DOHH2 (cell line): ENCODE measurements around the gene UBAC2.

Experiments
- H3F3A ChIP-seq: fragments of 200-600 bp; sonication (generic), shearing (Covaris generic); 2 replicates; pipeline ENCODE4 v1.6.0; 2016; ENCODE audit warnings: antibody characterized with exemption, mild to moderate bottlenecking; ENCODE audit not compliant: control insufficient read depth, insufficient read depth
- H3K27ac ChIP-seq: fragments of 200-600 bp; sonication (generic); 2 replicates; pipeline ENCODE4 v1.5.1; 2014; ENCODE audit warnings: low read depth, mild to moderate bottlenecking, low read length, moderate library complexity
- H3K27me3 ChIP-seq: fragments of 200-600 bp; sonication (generic); 2 replicates; pipeline ENCODE4 v1.6.1; 2014; ENCODE audit warnings: mild to moderate bottlenecking, low read length, mixed read lengths; ENCODE audit not compliant: control insufficient read depth
- H3K36me3 ChIP-seq: fragments of 200-600 bp; sonication (generic); 2 replicates; pipeline ENCODE4 v1.6.1; 2014; ENCODE audit warnings: mild to moderate bottlenecking, low read length, moderate library complexity, mixed read lengths; ENCODE audit not compliant: control insufficient read depth
- H3K4me1 ChIP-seq: fragments of 200-600 bp; sonication (generic); 2 replicates; pipeline ENCODE4 v1.6.1; 2014; ENCODE audit warnings: mild to moderate bottlenecking, low read length, mixed read lengths; ENCODE audit not compliant: control insufficient read depth
- H3K4me2 ChIP-seq: fragments of 200-600 bp; sonication (generic); 2 replicates; pipeline ENCODE4 v1.6.0; 2014; ENCODE audit warnings: mild to moderate bottlenecking, low read length, moderate library complexity
- H3K4me3 ChIP-seq: fragments of 200-600 bp; sonication (generic); 2 replicates; pipeline ENCODE4 v1.5.1; 2014; ENCODE audit warnings: mild to moderate bottlenecking, low read length, mixed read lengths
- H3K79me2 ChIP-seq: fragments of 200-600 bp; sonication (generic); 2 replicates; pipeline ENCODE4 v1.6.1; 2014; ENCODE audit warnings: mild to moderate bottlenecking, low read length, mixed read lengths; ENCODE audit not compliant: control insufficient read depth
- H3K9me2 ChIP-seq: fragments of 200-600 bp; sonication (generic); replicated peaks from 2 replicates; pipeline ENCODE4 v1.6.1; 2014; ENCODE audit warnings: mild to moderate bottlenecking, low read length, mixed read lengths; ENCODE audit not compliant: control insufficient read depth
- H3K9me3 ChIP-seq: fragments of 200-600 bp; sonication (generic); 2 replicates; pipeline ENCODE4 v1.6.1; 2014; ENCODE audit warnings: antibody characterized with exemption, low read length, mixed read lengths; ENCODE audit not compliant: control insufficient read depth, insufficient read depth
- H4K20me1 ChIP-seq: fragments of 200-600 bp; sonication (generic); 2 replicates; pipeline ENCODE4 v1.6.0; 2014; ENCODE audit warnings: low read depth, mild to moderate bottlenecking, antibody characterized with exemption, low read length, moderate library complexity; ENCODE audit not compliant: control insufficient read depth, insufficient read depth
- EZH2phosphoT487 ChIP-seq: fragments of 200-600 bp; sonication (generic); IDR thresholded peaks from 2 replicates; pipeline ENCODE4 v1.6.1; 2017; ENCODE audit warnings: borderline replicate concordance, mild to moderate bottlenecking, antibody characterized with exemption, low read length, moderate library complexity, mixed read lengths
- TF ChIP-seq, protein P1 (sequence below): fragments of 200-600 bp; sonication (generic); IDR thresholded peaks from one replicate; pipeline ENCODE4 v1.5.1; 2014; ENCODE audit warnings: antibody characterized with exemption, mild to moderate bottlenecking, low read depth, low read length; ENCODE audit not compliant: poor library complexity, severe bottlenecking

UBAC2 gene

DNA sequence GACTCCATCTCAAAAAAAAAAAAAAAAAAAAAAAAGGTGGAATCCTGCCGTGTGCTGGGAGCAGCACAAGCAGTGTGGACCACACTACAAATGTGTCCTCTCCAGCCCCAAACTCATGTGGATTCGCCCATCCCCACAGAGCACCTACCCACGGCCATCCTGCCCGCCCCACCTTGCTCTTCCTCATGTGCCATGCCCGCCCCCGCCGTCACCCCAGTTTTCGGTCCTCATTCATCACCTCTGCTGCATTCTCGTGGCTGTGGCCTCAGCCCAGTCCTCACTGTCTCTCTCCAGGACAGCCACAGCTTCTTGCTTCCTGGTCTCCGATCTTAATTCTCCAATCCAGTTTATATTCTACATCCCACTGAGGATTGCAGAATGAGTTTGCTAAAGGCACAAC, 220.6 kb downstream of the UBAC2 start:
- TF ChIP-seq, protein P1, sequence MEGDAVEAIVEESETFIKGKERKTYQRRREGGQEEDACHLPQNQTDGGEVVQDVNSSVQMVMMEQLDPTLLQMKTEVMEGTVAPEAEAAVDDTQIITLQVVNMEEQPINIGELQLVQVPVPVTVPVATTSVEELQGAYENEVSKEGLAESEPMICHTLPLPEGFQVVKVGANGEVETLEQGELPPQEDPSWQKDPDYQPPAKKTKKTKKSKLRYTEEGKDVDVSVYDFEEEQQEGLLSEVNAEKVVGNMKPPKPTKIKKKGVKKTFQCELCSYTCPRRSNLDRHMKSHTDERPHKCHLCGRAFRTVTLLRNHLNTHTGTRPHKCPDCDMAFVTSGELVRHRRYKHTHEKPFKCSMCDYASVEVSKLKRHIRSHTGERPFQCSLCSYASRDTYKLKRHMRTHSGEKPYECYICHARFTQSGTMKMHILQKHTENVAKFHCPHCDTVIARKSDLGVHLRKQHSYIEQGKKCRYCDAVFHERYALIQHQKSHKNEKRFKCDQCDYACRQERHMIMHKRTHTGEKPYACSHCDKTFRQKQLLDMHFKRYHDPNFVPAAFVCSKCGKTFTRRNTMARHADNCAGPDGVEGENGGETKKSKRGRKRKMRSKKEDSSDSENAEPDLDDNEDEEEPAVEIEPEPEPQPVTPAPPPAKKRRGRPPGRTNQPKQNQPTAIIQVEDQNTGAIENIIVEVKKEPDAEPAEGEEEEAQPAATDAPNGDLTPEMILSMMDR, result no peak
- no peak for TF ChIP-seq EZH2phosphoT487
- Histone ChIP-seq H3F3A (peaks cover 13% of the 10 kb centered on the region), H4K20me1 (peaks cover 27% of the 10 kb centered on the region), H3K9me3 (no peaks in the 10 kb centered on the region), H3K9me2 (no peaks in the 10 kb centered on the region), H3K4me3 (no peak overlapping the region), H3K4me2 (no peak overlapping the region), H3K79me2 (no peaks in the 10 kb centered on the region), H3K36me3 (no peaks in the 10 kb centered on the region), H3K27ac (no peak overlapping the region), H3K27me3 (peaks cover 86% of the 10 kb centered on the region), H3K4me1 (peaks cover 48% of the 10 kb centered on the region)

DNA sequence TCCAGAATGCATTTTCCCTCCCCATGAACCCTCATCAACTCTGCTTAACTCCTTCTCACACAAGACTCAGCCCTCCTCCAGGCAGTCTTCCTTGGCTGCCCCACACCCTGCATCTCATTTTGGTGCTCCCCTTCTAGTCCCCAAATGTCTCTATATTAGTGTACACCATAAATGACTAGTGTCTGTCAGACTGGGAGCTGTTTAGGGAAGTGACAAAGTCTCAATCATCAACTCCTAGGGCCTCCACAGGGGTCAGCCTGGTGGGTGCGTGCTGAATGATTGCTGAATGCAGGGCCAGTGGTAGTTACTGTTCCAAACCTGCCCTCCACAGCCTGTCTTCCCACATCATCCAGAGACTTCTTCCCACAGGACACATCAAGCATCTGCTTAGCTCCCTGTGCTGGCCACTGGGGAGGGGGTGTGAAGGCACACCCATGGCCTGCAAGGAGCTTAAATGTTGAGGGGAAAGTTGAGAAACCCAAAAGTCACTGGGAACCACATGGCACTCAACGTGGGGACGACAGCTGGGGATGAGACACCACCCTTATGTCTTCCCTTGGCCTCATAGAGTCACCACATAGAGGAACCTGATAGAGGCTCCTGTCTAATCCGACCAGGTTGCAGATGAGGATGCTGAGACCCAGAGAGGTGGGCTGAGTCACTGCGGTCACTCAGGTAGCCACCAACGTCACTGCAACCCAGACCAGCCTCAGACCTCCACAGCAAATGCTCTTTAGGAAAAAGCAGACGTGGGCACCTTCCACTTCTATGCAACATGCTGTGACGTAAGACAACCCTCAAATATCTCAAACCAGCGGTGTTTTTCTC, 221.3 kb downstream of the UBAC2 start:
- Histone ChIP-seq H3K27me3 (peaks cover 84% of the 10 kb centered on the region), H3K27ac (no peak overlapping the region)

GRCh38 chr13:99422586-99423220, 222.0 kb downstream of the UBAC2 start:
- TF ChIP-seq, protein P1, result no peak
- TF ChIP-seq EZH2phosphoT487, result no peak
- Histone ChIP-seq H3K4me3 (no peak overlapping the region), H3F3A (peaks cover 13% of the 10 kb centered on the region), H3K9me3 (no peaks in the 10 kb centered on the region), H3K4me1 (peaks cover 51% of the 10 kb centered on the region), H3K4me2 (no peak overlapping the region), H3K36me3 (no peaks in the 10 kb centered on the region), H3K27me3 (peaks cover 83% of the 10 kb centered on the region), H4K20me1 (peaks cover 23% of the 10 kb centered on the region), H3K27ac (no peak overlapping the region), H3K9me2 (no peaks in the 10 kb centered on the region), H3K79me2 (no peaks in the 10 kb centered on the region)

More for the DNA sequence above, 221.3 kb downstream of the UBAC2 start:
- Histone ChIP-seq H4K20me1 (peaks cover 27% of the 10 kb centered on the region), H3F3A (peaks cover 13% of the 10 kb centered on the region), H3K4me3 (no peak overlapping the region), H3K79me2 (no peaks in the 10 kb centered on the region), H3K36me3 (no peaks in the 10 kb centered on the region), H3K9me2 (no peaks in the 10 kb centered on the region), H3K4me1 (peaks cover 51% of the 10 kb centered on the region), H3K9me3 (no peaks in the 10 kb centered on the region), H3K4me2 (no peak overlapping the region)
- TF ChIP-seq, protein P1, result no peak
- no peak for TF ChIP-seq EZH2phosphoT487
